IMR-90 (cell line): ENCODE measurements around the gene LCAT. TPM values are rescaled to one million over a fixed set of nuclear protein-coding genes. Genes with fewer than 3 reads are reported as not detected.

Source experiments
- ATAC-seq: fragments of 200-7000 bp; cut with Tn5 transposase; 2 replicates; pipeline ENCODE4 v1.9.1; 2020; ENCODE audit warnings: low read depth, mild to moderate bottlenecking, moderate library complexity
- BruUV-seq: library from RNA; stranded (reverse); fragments of 400-500 nt; replicated peaks from 2 replicates; lab custom pipeline; 2021; lab: Mats Ljungman, UMichigan
- CTCF ChIA-PET: fragments of 300-600 bp; formaldehyde crosslinking; extraction: SDS; loops from one replicate; lab custom pipeline; 2021; ENCODE audit warnings: antibody characterized with exemption; lab: Yijun Ruan, JAX
- POLR2A ChIA-PET: fragments of 300-600 bp; sonication (Branson Sonifier 250); formaldehyde crosslinking; loops from one replicate; lab custom pipeline; 2022; ENCODE audit warnings: antibody characterized with exemption; ENCODE audit not compliant: unreplicated experiment; lab: Charles Lee
- DNase-seq: peaks from one replicate; pipeline ENCODE4 v3.0.0; 2013
- H2AFZ ChIP-seq: replicated peaks from 2 replicates; pipeline ENCODE3; 2013; ENCODE audit warnings: low read length, mild to moderate bottlenecking; ENCODE audit not compliant: poor library complexity
- H2AK5ac ChIP-seq: 2 replicates; pipeline ENCODE4 v1.6.1; 2013; ENCODE audit warnings: low read depth, low read length, inconsistent platforms
- H2AK9ac ChIP-seq: replicated peaks from 2 replicates; pipeline ENCODE3; 2013; ENCODE audit warnings: mild to moderate bottlenecking, low read depth, low read length, moderate library complexity; ENCODE audit not compliant: poor library complexity
- H2BK120ac ChIP-seq: 2 replicates; pipeline ENCODE4 v1.6.1; 2013; ENCODE audit warnings: low read depth, low read length, inconsistent platforms
- H2BK15ac ChIP-seq: 3 replicates; pipeline ENCODE4 v1.6.1; 2013; ENCODE audit warnings: low read depth, low read length, inconsistent platforms
- H2BK20ac ChIP-seq: 2 replicates; pipeline ENCODE4 v1.6.1; 2013; ENCODE audit warnings: low read depth, mild to moderate bottlenecking, inconsistent platforms, low read length, moderate library complexity
- H2BK5ac ChIP-seq: 2 replicates; pipeline ENCODE4 v1.6.1; 2013; ENCODE audit warnings: mild to moderate bottlenecking, low read depth, low read length, inconsistent platforms; ENCODE audit not compliant: poor library complexity, severe bottlenecking
- H3K14ac ChIP-seq: replicated peaks from 2 replicates; pipeline ENCODE4 v1.6.1; 2013; ENCODE audit warnings: low read depth, low read length, inconsistent platforms
- H3K18ac ChIP-seq: 2 replicates; pipeline ENCODE4 v1.6.1; 2013; ENCODE audit warnings: low read depth, low read length, control low read depth
- H3K23ac ChIP-seq: 2 replicates; pipeline ENCODE4 v1.6.1; 2013; ENCODE audit warnings: low read depth, low read length, inconsistent platforms
- H3K27ac ChIP-seq: 2 replicates; pipeline ENCODE4 v1.5.1; 2013; ENCODE audit warnings: mild to moderate bottlenecking, control low read depth, low read length; ENCODE audit not compliant: insufficient read depth
- H3K27me3 ChIP-seq: 2 replicates; pipeline ENCODE4 v1.6.1; 2013; ENCODE audit warnings: low read length; ENCODE audit not compliant: control insufficient read depth, insufficient read depth
- H3K36me3 ChIP-seq: 2 replicates; pipeline ENCODE4 v1.6.1; 2013; ENCODE audit warnings: low read length, mixed read lengths; ENCODE audit not compliant: control insufficient read depth, insufficient read depth
- H3K4ac ChIP-seq: 2 replicates; pipeline ENCODE4 v1.6.1; 2013; ENCODE audit warnings: low read depth, low read length, inconsistent platforms
- H3K4me1 ChIP-seq: 2 replicates; pipeline ENCODE4 v1.6.1; 2013; ENCODE audit warnings: low read length, mixed read lengths; ENCODE audit not compliant: control insufficient read depth, insufficient read depth
- H3K4me2 ChIP-seq: 2 replicates; pipeline ENCODE4 v1.6.1; 2013; ENCODE audit warnings: low read depth, mild to moderate bottlenecking, control low read depth, low read length, moderate library complexity
- H3K4me3 ChIP-seq: 2 replicates; pipeline ENCODE4 v1.5.1; 2013; ENCODE audit warnings: low read depth, mild to moderate bottlenecking, control low read depth, low read length, moderate library complexity; ENCODE audit not compliant: insufficient read depth
- H3K56ac ChIP-seq: 2 replicates; pipeline ENCODE4 v1.6.1; 2013; ENCODE audit warnings: low read length, inconsistent platforms; ENCODE audit not compliant: insufficient read depth; ENCODE audit errors: extremely low read depth
- H3K79me1 ChIP-seq, 2 experiments: 2 replicates each; pipeline ENCODE4 v1.6.1; 2013; ENCODE audit warnings: low read length in 2 of 2, inconsistent platforms in 1 of 2, low read depth in 1 of 2
- H3K9ac ChIP-seq: 2 replicates; pipeline ENCODE4 v1.6.1; 2013; ENCODE audit warnings: low read depth, low read length, control low read depth
- H3K9me1 ChIP-seq: 2 replicates; pipeline ENCODE4 v1.6.1; 2013; ENCODE audit warnings: low read length, inconsistent platforms; ENCODE audit not compliant: insufficient read depth
- H3K9me3 ChIP-seq: 2 replicates; pipeline ENCODE4 v1.6.1; 2013; ENCODE audit warnings: low read length; ENCODE audit not compliant: control insufficient read depth, insufficient read depth
- H4K20me1 ChIP-seq: 2 replicates; pipeline ENCODE4 v1.6.1; 2013; ENCODE audit warnings: low read length, inconsistent platforms; ENCODE audit not compliant: insufficient read depth
- H4K5ac ChIP-seq: 2 replicates; pipeline ENCODE4 v1.6.1; 2013; ENCODE audit warnings: mild to moderate bottlenecking, low read depth, low read length, control low read depth
- H4K8ac ChIP-seq, 2 experiments: 2 replicates each; pipeline ENCODE4 v1.6.1; 2013; ENCODE audit warnings: low read depth in 2 of 2, low read length in 2 of 2, control low read depth in 1 of 2, inconsistent platforms in 1 of 2
- H4K91ac ChIP-seq: 2 replicates; pipeline ENCODE4 v1.6.1; 2013; ENCODE audit warnings: low read depth, low read length, inconsistent platforms; ENCODE audit not compliant: insufficient read depth
- RAD21 ChIP-seq: IDR thresholded peaks from 2 replicates; pipeline ENCODE4 v1.6.1; 2012; ENCODE audit warnings: low read length, improper control_type of control experiment
- RCOR1 ChIP-seq: IDR thresholded peaks from 2 replicates; pipeline ENCODE4 v1.6.1; 2012; ENCODE audit warnings: mild to moderate bottlenecking, low read length, improper control_type of control experiment; ENCODE audit not compliant: insufficient replicate concordance
- RFX5 ChIP-seq: IDR thresholded peaks from 2 replicates; pipeline ENCODE4 v1.8.0; 2012; ENCODE audit warnings: low read depth, mild to moderate bottlenecking, low read length, moderate library complexity
- SMC3 ChIP-seq: fragments of 150-350 bp; IDR thresholded peaks from 2 replicates; pipeline ENCODE4 v1.6.1; 2016; ENCODE audit warnings: low read depth, mild to moderate bottlenecking, antibody characterized with exemption, low read length, moderate library complexity
- WGBS, 2 experiments: methylation state at CpG; one replicate each; pipeline versions ENCODE4 v1.1.5 to v1.1.7; 2013; ENCODE audit warnings: missing lambda C conversion rate in 2 of 2; ENCODE audit not compliant: insufficient read length in 1 of 2; ENCODE audit errors: extremely low coverage in 2 of 2; 5-methylcytosine and 5-hydroxymethylcytosine counted together
- dilution Hi-C: fragments of 300-500 bp; cut with HindIII; formaldehyde crosslinking; loops from one replicate; pipeline ENCODE4 v1.14.3; 2018; ENCODE audit warnings: low sequenced_read_pairs; ENCODE audit not compliant: unreplicated experiment
- in situ Hi-C: fragments of 300-500 bp; cut with MboI; formaldehyde crosslinking; loops from 3 replicates; pipeline ENCODE4 v1.14.3; 2019; ENCODE audit warnings: low sequenced_read_pairs, inconsistent platforms, mixed read lengths
- intact Hi-C: fragments of 100-400 bp; cut with micrococcal nuclease; formaldehyde crosslinking; loops from 2 replicates; pipeline ENCODE4 v1.10.0; 2022
- polyA plus RNA-seq, 3 experiments: library from polyadenylated mRNA; depleted of rRNA; stranded (reverse); fragments of >200 nt; gene quantifications; 2 replicates each; pipeline ENCODE4 v1.2.3, GENCODE V29; 2012; ENCODE audit warnings: low replicate concordance in 1 of 3
- total RNA-seq: library from RNA; depleted of rRNA; stranded (reverse); fragments of >200 nt; gene quantifications from 2 replicates; pipeline ENCODE4 v1.2.3, GENCODE V29; 2012
- TF ChIP-seq, protein P1 (sequence below): fragments of 150-350 bp; IDR thresholded peaks from 2 replicates; pipeline ENCODE4 v1.6.1; 2017; ENCODE audit warnings: mild to moderate bottlenecking, antibody characterized with exemption, low read length, low read depth

Gene LCAT
- total and polyA plus RNA-seq, 2 of the 4 experiments (the other 2 are of a cell fraction) = 1.4 to 18.8 TPM

- Histone ChIP-seq H2BK5ac (no peak overlapping the region), H3K56ac (no peak overlapping the region), H3K4me1 (peaks cover 3% of the 10 kb centered on the region; the same call in 1 of the 2 replicates), H3K4me2 (no peak overlapping the region), H3K79me1 (peaks cover 30 to 85% of the 10 kb centered on the region in 2 experiments), H3K14ac (no peak overlapping the region), H3K9ac (no peak overlapping the region), H2AK9ac (no peak overlapping the region), H3K36me3 (peaks cover 92% of the 10 kb centered on the region), H3K18ac (no peak overlapping the region), H3K4me3 (no peak overlapping the region), H2AFZ (no peak overlapping the region), H4K5ac (no peak overlapping the region), H3K27me3 (no peaks in the 10 kb centered on the region), H2BK20ac (no peak overlapping the region), H4K8ac (no peak overlapping the region), H3K27ac (no peak overlapping the region), H2BK120ac (no peak overlapping the region), H2AK5ac (no peak overlapping the region), H4K91ac (no peak overlapping the region), H2BK15ac (no peak overlapping the region), H3K9me3 (no peaks in the 10 kb centered on the region), H3K4ac (no peak overlapping the region), H4K20me1 (peaks cover 52% of the 10 kb centered on the region), H3K23ac (no peak overlapping the region), H3K9me1 (no peaks in the 10 kb centered on the region)
- dilution Hi-C loops (no loop called here), intact Hi-C loops (no loop called here), in situ Hi-C loops (loop anchor here (25.0 kb wide), 1 partner anchor 412 kb away; the partner anchor contains the start of gene RIPOR1)
- ATAC-seq = no peak
- ChIA-PET CTCF (no interaction called here), POLR2A (no interaction called here)
- no peak for DNase-seq
- BruUV-seq = no TSS peak
- TF ChIP-seq, protein P1, sequence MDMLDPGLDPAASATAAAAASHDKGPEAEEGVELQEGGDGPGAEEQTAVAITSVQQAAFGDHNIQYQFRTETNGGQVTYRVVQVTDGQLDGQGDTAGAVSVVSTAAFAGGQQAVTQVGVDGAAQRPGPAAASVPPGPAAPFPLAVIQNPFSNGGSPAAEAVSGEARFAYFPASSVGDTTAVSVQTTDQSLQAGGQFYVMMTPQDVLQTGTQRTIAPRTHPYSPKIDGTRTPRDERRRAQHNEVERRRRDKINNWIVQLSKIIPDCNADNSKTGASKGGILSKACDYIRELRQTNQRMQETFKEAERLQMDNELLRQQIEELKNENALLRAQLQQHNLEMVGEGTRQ = no peak
- no peak for TF ChIP-seq RAD21
- TF ChIP-seq RFX5 = no peak
- no peak for TF ChIP-seq RCOR1
- no peak for TF ChIP-seq SMC3
- 93% methylated on average over 6 of the region's 11 CpGs; no CpG with 5 or more reads in 1 of the 2 experiments for WGBS, 2 experiments
Observed at GRCh38 chr16:67949645-67950044, 5.7 kb upstream of the LCAT start.
